Brain pericyte (primary cell): ENCODE results near the gene NCBP3.
"Not testable (repeated sequence)": the region's sequence is repeated elsewhere in the genome, so short reads cannot be mapped to it uniquely, and the experiment has no call there.

ENCODE experiments used
- DNase-seq: peaks from one replicate; pipeline ENCODE4 v3.0.0-alpha.2; 2012; ENCODE audit warnings: low read depth, low spot score

The NCBP3 gene

DNA sequence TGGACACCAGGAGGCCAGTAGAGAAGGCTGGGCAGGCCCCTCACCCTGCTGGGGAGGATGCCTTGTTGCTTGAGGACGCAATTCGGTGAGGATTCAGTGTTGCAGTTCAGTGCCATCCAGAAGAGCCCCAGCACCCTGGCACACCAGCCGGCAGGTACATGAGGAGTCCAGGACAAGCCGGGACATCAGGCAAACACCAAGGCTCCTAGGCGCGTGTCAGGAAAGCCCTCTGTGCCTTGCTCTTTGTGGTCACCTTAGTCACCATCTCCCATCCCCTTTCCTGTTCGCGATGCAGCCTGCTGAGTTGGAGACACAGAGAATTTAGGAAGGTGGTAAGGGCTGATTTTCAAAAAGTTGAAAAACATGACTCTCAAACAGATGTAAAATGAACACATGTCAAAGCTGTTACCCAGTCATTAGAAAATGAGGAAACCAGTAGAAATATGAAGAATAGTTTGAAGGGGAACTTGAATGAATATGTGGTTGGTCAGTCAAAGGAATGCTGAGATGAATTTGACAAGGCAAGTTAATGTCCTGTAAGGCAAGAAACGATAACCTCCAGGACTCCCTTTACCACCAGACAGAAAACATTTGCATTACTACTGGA is 2.3 kb upstream of the NCBP3 start:
- DNase-seq, result no peak

DNA sequence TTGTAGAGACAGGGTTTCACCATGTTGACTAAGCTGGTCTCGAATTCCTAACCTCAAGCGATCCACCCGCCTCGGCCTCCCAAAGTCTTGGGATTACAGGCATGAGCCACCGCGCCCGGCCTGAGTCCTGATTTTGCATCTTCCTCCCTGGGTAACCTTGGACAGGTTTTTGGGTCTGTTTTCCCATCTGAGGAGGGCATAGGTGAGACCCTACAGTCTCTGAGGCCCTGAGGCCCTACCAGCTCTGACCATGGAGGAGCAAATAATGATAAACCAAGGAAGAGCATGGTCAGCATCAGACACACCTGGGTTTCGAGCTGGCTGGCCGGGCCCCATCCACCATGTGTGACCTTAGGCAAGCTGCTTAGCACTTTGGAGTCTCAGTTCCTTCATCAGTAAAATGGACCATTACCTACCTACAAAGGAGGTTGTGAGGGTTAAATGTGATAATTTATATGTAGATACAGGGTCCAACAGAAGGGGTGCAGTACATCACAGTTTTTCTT is 1.2 kb upstream of the NCBP3 start:
- DNase-seq, result no peak

DNA sequence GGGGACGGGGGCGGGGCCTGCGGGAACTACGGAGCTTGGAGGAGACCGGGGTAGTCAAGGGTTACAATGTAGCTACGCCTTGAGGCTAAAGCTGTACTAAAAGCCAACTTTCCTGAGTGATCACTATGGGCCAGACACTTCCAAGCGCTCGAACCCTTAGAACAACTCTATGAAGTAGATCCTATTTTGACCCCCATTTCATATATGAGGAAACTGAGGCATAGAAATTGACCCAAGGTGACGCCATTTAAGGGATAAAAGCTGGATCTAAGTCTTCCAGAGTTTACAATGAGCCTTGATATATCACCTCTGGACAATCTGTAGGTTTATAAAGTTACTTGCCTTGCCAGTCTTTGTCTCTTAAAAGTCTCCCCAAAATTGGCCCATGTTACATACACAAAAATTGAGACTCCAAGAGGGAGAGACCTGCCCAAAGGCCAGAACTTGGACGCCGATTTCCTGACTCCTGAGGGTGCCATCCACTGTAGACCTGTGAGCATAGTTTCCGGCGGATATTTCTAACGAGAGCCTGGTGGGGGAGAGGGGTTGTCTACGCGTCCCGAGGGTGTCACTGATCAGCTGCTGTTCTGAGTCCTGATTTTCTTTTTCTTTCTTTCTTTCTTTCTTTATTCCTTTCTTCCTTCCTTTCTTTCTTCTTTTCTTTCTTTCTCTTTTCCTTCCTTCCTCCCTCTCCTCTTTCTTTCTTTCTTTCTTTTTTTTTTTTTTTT is 555 bp upstream of the NCBP3 start:
- DNase-seq, result no peak

DNA sequence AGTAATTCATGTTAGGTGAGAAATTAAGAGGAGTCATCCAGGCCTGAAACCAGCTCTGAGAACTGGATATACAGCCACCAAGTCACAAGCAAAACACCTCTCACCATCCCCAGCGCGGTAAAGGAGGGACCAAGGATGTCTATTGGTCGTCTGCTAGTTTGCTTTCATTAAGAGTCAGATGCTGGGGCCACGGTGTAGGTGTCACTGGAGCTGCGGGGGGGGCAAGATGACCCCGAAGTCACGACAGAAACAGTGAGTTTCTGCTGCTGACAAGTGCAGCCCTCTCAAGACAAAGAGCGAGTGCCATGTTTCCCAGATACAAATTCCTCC is 790 bp downstream of the NCBP3 start:
- no peak for DNase-seq

DNA sequence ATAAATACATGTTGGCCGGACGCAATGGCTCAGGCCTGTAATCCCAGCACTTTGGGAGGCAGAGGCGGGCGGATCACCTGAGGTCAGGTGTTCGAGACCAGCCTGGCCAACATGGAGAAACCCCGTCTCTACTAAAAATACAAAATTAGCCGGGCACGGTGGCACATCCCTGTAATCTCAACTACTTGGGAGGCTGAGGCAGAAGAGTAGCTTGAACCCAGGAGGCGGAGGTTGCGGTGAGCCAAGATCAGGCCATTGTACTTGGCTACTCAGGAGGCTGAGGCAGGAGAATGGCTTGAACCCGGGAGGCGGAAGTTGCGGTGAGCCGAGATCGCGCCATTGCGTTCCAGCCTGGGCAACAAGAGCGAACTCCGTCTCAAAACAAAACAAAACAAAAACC is 1.5 kb downstream of the NCBP3 start:
- not testable (repeated sequence) for DNase-seq

DNA sequence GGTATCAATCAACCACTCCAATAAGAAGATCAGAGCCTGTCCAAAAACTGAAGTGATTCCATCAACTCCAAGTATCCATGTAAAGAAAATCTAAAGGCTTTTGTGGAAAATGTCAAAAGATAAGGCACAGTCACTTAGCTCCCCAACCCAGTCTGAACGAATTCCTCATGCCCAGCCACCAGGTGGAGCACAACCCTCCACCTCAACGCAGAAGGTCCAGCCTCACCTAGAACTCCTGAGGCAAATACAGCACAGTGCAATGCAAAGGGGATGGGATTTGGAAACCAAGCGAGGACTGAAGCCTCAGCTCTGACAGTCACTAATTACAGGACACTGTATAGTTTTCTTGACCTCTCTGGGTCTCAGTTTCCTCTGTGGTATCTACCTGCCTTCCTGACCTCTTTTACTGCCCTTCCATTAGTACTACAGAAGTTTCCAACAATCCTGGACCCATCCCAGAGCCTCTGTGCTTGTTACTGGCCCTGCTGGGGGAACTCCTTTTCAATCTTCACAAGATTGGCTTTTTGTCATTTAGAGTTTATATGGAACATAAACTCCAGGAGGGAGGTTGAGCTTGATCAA is 2.0 kb downstream of the NCBP3 start:
- DNase-seq, result no peak

DNA sequence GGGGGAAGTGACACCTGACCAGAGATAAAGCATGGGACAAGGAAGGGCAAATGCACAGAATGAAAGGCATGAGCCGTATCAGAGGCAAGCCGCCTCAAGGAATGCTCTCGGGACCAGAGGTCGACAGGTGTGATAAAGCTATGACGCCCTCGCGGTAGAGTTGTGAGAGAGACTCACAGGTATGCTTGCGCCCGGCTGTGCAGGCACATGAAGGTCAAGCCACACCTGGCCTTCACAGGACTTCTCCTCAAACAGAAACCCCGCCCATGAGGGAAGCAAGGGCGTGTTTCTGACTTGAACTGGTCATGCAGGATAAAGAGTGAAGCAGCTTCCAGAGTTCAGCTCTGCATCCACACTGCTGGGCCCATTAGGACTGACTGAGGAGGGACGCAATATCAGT is 7.8 kb downstream of the NCBP3 start:
- DNase-seq, result no peak

DNA sequence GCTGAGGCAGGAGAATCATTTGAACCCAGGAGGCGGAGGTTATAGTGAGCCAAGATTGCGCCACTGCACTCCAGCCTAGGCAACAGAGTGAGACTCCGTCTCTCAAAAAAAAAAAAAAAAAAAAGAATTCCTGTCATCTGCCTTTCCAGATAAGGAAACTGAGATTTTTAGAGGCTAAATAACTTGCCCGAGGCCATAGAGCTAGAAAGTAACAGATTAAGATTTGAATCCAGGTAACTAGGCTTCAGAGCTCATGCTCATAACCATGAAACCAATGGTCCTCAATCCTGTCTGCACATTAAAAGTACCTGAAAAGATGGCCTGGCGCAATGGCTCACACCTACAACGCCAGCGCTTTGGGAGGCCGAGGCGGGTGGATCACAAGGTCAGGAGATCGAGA is 9.5 kb downstream of the NCBP3 start:
- DNase-seq, result no peak

DNA sequence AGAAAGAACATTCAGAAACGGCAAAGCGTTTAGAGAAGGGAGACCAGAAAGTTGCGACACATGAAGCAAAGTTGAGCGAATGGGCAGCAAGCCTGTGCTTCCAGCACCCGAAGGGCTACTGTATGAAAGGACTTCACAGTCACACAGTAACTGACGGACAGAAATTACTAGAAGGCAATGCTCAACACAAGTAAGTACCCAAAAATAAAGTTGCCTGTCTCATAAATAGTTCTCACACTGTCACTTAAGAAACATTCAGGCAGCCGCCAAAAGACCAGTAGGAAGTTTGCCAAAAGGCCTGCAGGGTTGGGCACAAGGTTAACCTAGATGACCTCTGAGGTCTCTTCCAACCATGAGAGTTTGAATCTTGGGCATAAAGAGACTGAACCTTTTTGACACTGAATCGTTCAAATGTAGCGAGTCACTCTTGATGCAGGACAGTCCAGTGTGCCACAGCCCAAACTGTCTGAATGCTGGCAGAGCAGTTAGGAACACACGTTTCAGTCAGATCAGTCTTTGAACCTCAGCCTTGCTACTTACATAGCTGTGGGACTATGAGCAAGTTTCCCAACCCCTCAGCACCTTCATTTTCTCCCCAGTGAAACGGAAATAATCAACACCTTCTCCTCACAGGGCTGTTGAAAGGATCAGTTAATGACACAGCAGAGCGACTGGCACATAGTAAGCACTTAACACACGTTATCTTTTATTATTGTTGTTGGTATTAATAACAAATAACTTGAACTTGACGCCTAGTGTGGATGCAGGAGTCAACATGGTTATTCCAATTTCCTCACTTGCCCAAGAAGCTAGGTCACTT is 10.4 kb downstream of the NCBP3 start:
- no peak for DNase-seq

DNA sequence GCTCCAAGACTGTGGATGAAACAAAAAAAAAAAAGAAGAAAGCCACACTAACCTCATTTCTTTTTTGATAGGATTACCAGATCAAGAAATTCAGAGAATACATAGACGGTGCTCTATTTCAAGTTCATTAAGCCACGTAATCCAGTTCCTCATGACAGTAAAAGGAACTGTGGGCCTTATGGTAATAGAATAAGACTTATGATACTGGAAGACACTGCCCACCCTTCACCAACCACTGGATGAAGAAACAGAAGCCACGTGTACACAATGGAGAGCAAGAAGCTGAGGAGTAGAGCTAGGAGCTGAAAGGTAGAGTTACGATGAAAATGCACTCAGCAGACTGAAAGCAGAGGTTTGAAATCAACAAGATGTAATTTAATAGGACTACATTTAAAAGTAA is 11.2 kb downstream of the NCBP3 start:
- no peak for DNase-seq

DNA sequence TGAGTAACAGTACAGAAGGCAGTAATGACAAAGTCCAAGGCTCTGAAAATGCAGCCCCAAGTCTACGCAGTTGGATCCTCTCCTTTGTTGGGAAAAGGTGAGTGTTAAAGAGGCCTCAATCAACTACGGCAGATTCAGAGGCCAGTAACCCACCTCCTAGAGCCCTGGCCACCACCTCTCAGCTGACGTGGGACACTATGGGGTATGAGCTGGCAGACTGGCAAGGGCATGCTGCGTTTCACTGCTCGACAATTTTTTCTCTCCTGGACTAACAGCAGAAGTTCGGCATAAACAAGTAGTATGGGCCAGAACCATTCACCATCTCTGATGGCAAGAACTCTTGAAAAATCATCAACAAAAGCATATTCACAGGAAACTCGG is 17.2 kb downstream of the NCBP3 start:
- DNase-seq, result no peak

DNA sequence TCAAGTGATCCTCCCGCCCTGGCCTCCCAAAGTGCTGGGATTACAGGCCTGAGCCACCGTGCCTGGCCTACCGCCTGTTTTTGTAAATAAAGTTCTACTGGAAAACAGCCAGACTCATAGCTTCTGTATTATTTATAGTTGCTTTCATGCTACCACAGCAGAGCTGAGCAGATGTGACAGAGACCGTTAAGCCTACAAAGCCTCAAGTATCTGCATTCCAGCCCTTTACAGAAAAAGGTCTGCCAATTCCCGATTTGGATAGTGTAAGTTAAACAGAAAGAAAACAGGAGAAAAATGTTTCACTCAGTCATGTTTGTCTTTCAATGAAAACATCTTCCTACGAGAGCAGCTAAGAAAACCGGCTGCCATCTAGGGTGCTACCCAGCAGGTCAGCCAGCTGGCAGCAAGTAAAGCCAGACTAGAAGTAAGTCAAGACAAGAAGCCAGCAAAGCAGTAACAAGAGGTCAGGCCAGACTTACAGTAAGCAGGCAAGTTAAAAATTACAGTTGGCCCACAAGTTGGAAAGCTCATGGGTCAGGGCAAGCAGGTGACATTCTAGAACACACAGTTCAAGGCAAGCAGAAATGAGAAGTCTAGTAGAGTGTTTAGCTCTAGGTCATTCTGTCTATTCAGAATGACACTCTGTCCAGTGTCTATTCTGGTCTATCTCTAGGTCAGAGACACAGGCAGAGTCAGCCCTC is 17.7 kb downstream of the NCBP3 start:
- peak; percentile 27 for DNase-seq

DNA sequence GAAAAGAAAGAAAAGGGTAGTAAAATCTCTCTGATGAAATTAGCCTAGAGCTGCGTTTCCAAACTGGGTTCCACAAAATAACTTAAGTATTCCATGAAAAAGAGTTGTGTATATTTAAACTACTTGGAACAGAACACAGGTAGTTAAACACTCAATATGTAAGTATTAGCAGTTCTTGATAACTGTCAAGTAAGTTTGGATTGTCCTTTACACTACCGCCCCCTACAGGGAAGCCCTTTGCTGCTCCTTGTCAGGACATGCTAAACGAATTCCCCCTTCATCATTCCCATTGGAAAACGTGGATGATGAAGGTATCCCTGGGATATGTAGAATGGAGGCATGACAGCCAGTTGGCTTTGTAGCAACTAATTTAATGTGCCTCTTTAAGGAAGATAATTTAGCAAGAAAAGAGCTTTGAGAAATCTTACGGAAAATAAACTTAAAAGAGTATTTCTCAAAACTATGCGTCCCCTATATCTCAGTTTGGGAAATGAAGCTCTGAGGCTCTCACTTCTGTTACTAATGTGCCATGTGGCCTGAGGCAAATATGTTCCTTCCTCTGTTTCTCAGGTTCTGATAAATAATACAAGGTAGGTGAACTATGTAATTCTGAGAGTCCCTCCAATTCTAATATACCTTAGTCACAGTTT is 18.8 kb downstream of the NCBP3 start:
- DNase-seq, result no peak

DNA sequence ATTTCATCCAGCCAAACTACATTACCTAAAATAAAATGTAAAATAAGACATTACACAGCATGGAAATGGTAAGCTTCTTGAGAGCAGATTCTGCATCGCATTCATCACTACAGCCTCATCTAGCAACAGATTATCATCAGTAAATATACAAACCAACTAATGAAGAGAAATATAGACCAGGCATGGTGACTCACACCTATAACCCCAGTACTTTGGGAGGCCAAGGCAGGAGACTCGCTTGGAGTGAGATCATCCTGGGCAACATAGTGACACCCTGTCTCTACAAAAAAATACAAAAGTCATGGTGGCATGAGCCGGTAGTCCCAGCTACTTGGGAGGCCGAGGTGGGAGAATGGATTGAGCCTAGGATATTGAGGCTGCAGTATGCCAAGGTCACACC is 19.9 kb downstream of the NCBP3 start:
- DNase-seq, result no peak

DNA sequence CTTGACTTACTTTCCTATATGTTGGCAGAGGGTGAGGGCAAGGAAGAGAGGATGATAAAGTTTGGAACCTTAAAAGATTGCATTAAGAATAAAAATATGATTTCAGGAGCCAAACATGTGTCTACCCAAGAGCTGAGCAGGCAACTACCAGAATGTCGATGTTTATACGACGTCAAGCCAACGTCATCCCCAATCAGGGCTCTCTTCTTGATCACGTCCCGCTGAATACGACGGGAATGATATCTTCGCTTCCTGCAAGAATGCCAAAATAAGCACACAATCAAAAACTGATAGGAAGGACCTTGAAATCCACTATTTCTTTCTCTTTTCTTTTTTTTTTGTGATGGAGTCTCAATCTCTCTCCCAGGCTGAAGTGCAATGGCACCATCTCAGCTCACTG is 24.9 kb downstream of the NCBP3 start:
- DNase-seq, result no peak

DNA sequence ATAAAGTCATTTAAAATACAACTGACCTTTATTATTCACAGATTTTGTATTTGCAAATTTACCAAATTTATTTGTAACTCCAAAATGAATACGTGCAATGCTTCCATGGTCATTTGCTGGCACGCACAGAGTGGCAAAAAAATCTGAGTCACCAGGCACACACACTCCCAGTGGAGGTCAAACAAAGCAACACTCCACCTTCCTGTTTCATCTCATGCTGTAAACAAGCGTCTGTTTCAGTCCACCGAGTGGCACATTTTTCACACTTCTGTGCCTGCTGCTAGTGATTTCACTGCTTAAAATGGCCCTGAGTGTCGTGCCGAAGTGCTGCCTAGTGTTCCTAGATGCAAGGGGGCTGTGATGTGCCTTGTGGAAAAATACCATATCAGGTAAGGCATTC is 27.3 kb downstream of the NCBP3 start:
- no peak for DNase-seq

DNA sequence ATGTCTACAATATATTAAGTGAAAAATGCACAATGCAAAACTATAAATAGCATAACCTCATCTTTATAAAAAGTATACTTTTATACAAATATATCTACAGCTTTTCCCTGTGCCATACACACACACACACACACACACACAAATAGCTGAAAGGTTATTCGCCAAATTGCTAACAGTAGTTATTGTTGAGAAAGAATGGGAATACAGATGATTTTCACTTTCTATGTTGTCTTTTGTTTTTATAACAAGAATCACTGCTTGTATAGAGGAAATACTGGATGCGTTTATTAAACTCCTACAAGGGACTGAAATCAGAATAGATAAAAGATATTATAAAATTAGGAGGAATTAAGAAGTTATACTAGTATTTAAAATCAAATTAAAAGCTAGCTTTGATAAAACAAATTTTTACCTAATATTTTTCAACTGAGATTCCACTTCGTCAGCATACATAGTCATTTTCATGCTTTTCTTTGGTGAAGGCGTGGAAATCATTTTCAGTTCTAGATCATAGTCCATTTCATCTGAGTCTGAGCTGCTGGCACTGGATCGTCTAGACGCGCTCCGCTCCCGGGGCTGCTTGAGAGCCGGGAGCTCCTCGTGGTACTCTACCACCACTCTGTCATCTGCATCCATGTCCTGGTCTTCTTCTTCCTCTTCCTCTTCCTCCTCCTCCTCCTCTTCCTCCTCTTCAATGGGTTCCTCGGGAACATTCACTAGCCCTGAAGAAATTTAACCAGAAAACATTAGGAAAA is 28.0 kb downstream of the NCBP3 start:
- no peak for DNase-seq

DNA sequence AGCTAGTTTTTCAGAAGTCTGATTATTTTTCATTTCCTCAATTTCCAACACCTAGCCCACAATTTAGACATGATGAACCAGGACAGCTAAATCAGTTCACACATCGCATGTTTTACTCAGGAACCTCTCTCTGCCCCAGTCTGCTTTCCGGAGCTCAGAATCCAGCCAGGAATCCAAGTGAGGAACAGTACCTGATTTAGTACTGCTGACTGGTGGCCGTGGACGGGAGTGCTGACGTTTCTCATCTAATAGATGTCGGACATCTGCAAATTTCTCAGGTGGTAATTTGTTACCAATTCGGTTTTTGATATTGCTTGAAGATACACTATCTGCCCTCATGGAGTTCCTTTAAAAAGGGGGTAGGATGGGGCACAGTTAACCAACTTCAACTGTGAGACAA is 30.1 kb downstream of the NCBP3 start:
- DNase-seq, result no peak

DNA sequence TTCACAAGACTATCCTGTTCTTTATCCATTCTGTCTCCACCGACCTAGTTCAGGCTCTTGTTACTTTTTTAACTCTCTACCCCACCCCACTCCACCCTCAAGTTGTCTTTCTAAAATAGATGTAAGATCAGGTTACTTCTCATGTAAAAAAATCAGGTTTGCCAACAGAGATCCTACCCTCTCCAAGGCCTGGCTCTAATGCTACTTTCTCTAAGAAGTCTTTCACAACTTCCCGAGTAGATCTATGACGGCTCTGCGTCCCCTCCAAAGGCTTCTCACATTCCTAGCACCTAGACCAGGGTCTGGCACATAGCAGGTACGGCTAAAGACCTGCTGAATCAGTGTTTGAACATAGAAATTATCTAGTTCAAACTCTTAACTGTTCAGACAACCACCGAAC is 30.9 kb downstream of the NCBP3 start:
- DNase-seq, result no peak

DNA sequence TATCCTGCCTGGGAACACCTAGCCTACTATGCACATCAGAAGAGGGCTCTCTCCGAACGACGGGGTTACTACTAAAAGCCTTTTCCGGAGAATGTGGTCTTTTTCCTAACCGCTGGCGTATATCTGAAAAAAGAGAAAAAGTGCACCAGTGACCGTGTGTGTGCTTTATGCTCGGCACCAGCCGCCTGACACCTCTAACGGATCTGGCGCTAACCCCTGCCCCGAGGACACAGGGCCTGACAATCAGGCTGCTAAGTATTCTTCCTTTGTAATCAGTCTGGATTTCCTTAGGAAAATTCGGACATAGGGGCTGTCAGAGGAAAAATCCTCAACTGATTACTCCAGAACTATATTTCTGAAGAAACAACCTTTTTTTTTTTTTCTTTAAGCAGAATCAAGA is 31.7 kb downstream of the NCBP3 start:
- no peak for DNase-seq

DNA sequence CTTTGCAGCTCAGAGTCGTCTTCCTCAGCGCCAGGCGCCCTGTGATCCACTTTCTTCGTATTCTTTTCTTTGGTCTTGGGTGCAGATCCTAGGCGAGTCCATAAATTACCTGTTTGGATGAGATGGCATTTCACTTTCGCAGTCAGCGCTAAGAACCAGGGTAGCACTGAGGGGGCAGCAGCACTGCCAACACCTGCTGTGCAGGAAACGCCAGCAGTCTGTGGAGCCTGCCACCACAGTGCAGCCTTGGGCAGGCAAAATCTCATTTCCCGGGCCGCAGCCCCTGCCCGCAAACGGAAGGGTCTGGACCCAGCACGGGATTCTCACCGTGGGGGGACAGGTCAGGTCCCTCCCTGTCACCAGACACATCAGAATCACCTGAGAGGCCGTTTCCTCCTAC is 32.9 kb downstream of the NCBP3 start:
- no peak for DNase-seq
